DMS 273 (cell line): ENCODE results near the gene CHRDL2.

Experiments
- DNase-seq: peaks from one replicate; lab custom pipeline; 2025; ENCODE audit not compliant: unreplicated experiment; lab: John Stamatoyannopoulos, UW

CHRDL2 gene

GRCh38 chr11:74713686-74714085 lies 17.5 kb downstream of the CHRDL2 start:
- DNase-seq: no peak

- no peak for DNase-seq
Measured at GRCh38 chr11:74710281-74710938, 20.8 kb downstream of the CHRDL2 start.

- DNase-seq: no peak
Measured at GRCh38 chr11:74709175-74709574, 22.1 kb downstream of the CHRDL2 start.

- DNase-seq: no peak
Measured at GRCh38 chr11:74707602-74708510, 23.4 kb downstream of the CHRDL2 start.

GRCh38 chr11:74707182-74707581 lies 24.0 kb downstream of the CHRDL2 start:
- no peak for DNase-seq

GRCh38 chr11:74703211-74703610 lies 28.0 kb downstream of the CHRDL2 start:
- DNase-seq: no peak

GRCh38 chr11:74702383-74703007 lies 28.7 kb downstream of the CHRDL2 start:
- DNase-seq: peak; percentile 78

- DNase-seq: no peak
Measured at GRCh38 chr11:74701351-74701750, 29.9 kb downstream of the CHRDL2 start.

GRCh38 chr11:74699615-74700396 lies 31.4 kb downstream of the CHRDL2 start:
- DNase-seq: no peak

- no peak for DNase-seq
Measured at GRCh38 chr11:74697722-74698121, 33.5 kb downstream of the CHRDL2 start.

- DNase-seq: no peak
Measured at GRCh38 chr11:74696939-74697675, 34.1 kb downstream of the CHRDL2 start.

- no peak for DNase-seq
Measured at GRCh38 chr11:74696500-74696899, 34.7 kb downstream of the CHRDL2 start.

- no peak for DNase-seq
Measured at GRCh38 chr11:74695705-74696280, 35.4 kb downstream of the CHRDL2 start.

GRCh38 chr11:74694136-74694930 lies 36.9 kb downstream of the CHRDL2 start:
- peak; percentile 7 for DNase-seq

- no peak for DNase-seq
Measured at GRCh38 chr11:74693531-74693930, 37.7 kb downstream of the CHRDL2 start.

- no peak for DNase-seq
Measured at GRCh38 chr11:74691755-74692154, 39.5 kb downstream of the CHRDL2 start.

GRCh38 chr11:74689666-74690065 lies 41.6 kb downstream of the CHRDL2 start:
- DNase-seq: no peak

- DNase-seq: no peak
Measured at GRCh38 chr11:74687237-74688023, 43.8 kb downstream of the CHRDL2 start.
